Measurements from ENCODE around the gene NECAB3.

DNA sequence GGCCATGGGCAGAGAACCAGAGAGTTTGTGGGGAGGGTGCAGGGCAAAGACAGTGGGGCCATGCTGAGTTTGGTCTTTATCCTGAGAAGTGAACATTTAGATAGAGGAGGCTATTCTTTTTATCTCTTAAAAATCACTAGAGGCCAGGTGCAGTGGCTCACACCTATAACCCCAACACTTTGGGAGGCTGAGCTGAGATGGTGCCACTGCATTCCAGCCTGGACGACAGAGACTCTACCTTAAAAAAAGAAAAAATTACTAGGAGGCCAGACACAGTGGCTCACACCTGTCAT, 37.2 kb upstream of the NECAB3 start:
- TF ChIP-seq, protein P1, sequence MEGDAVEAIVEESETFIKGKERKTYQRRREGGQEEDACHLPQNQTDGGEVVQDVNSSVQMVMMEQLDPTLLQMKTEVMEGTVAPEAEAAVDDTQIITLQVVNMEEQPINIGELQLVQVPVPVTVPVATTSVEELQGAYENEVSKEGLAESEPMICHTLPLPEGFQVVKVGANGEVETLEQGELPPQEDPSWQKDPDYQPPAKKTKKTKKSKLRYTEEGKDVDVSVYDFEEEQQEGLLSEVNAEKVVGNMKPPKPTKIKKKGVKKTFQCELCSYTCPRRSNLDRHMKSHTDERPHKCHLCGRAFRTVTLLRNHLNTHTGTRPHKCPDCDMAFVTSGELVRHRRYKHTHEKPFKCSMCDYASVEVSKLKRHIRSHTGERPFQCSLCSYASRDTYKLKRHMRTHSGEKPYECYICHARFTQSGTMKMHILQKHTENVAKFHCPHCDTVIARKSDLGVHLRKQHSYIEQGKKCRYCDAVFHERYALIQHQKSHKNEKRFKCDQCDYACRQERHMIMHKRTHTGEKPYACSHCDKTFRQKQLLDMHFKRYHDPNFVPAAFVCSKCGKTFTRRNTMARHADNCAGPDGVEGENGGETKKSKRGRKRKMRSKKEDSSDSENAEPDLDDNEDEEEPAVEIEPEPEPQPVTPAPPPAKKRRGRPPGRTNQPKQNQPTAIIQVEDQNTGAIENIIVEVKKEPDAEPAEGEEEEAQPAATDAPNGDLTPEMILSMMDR (IDR thresholded peaks at IDR 0.05; ENCODE audit: low read depth, low read length, missing input control): no peak
- TF ChIP-seq ATF3 (IDR thresholded peaks at IDR 0.05) (no peak), SP1 (IDR thresholded peaks at IDR 0.05) (no peak), EGR1 (IDR thresholded peaks at IDR 0.05; ENCODE audit: low read depth in 2 of 2) (no peak)
